ENCODE results near the gene RNF208. TPM values are rescaled to one million over a fixed set of nuclear protein-coding genes. Genes with fewer than 3 reads are reported as not detected.

RNF208 gene
- total and polyA plus RNA-seq, 2 of the 4 experiments (the other 2 are of a cell fraction) = 1.2 TPM; not detected in 1

GRCh38 chr9:137185921-137186320, 36.1 kb downstream of the RNF208 start:
- peaks cover 16% of the 10 kb centered on the region for H3K4me1 ChIP-seq (ENCODE audit: control insufficient read depth, insufficient read depth, low read length)
- dilution Hi-C loops (cut with HindIII; ENCODE audit: low sequenced_read_pairs, unreplicated experiment) = no loop called here
- no peak overlapping the region for H2AFZ ChIP-seq (replicated peaks; ENCODE audit: low read length, poor library complexity)
- H3K27ac ChIP-seq (ENCODE audit: insufficient read depth, low read length) = no peak overlapping the region
- ATAC-seq (ENCODE audit: low read depth) (no peak), DNase-seq (no peak)
- no peak overlapping the region for H2BK120ac ChIP-seq (ENCODE audit: low read depth, low read length)
- H3K56ac ChIP-seq (ENCODE audit: extremely low read depth, insufficient read depth, low read length) = no peak overlapping the region
- H3K9me1 ChIP-seq (ENCODE audit: insufficient read depth, low read length) = no peaks in the 10 kb centered on the region
- H3K9me3 ChIP-seq (ENCODE audit: control insufficient read depth, insufficient read depth, low read length) = no peaks in the 10 kb centered on the region
- ChIA-PET CTCF (no interaction called here), POLR2A (ENCODE audit: unreplicated experiment) (no interaction called here)
- H4K20me1 ChIP-seq (ENCODE audit: insufficient read depth, low read length) = peaks cover 17% of the 10 kb centered on the region; the same call in 1 of the 2 replicates
- H3K4me3 ChIP-seq (ENCODE audit: insufficient read depth, low read depth, low read length) = no peak overlapping the region
- H2BK20ac ChIP-seq (ENCODE audit: low read depth, low read length) = no peak overlapping the region
- H4K8ac ChIP-seq (ENCODE audit: low read depth in 2 of 2, low read length in 2 of 2) = no peak overlapping the region
- no peak overlapping the region for H3K9ac ChIP-seq (ENCODE audit: low read depth, low read length)
- no peak overlapping the region for H3K18ac ChIP-seq (ENCODE audit: low read depth, low read length)
- H3K14ac ChIP-seq (replicated peaks; ENCODE audit: low read depth, low read length) = no peak overlapping the region
- no TSS peak for BruUV-seq (replicated peaks)
- peaks cover 5 to 47% of the 10 kb centered on the region in 2 experiments for H3K79me1 ChIP-seq (ENCODE audit: low read depth in 1 of 2, low read length in 2 of 2)
- H2BK5ac ChIP-seq (ENCODE audit: low read depth, low read length, poor library complexity, severe bottlenecking) = no peak overlapping the region
- no peak overlapping the region for H3K4ac ChIP-seq (ENCODE audit: low read depth, low read length)
- H2AK9ac ChIP-seq (replicated peaks; ENCODE audit: low read depth, low read length, poor library complexity) = no peak overlapping the region
- intact Hi-C loops (cut with micrococcal nuclease) = no loop called here
- no peaks in the 10 kb centered on the region for H3K27me3 ChIP-seq (ENCODE audit: control insufficient read depth, insufficient read depth, low read length)
- no peak overlapping the region for H3K23ac ChIP-seq (ENCODE audit: low read depth, low read length)
- H2BK15ac ChIP-seq (ENCODE audit: low read depth, low read length) = no peak overlapping the region
- H2AK5ac ChIP-seq (ENCODE audit: low read depth, low read length) = no peak overlapping the region
- H4K91ac ChIP-seq (ENCODE audit: insufficient read depth, low read depth, low read length) = no peak overlapping the region
- peaks cover 59% of the 10 kb centered on the region for H3K36me3 ChIP-seq (ENCODE audit: control insufficient read depth, insufficient read depth, low read length)
- H4K5ac ChIP-seq (ENCODE audit: low read depth, low read length) = no peak overlapping the region
- no peak overlapping the region for H3K4me2 ChIP-seq (ENCODE audit: low read depth, low read length)
- in situ Hi-C loops (cut with MboI; ENCODE audit: low sequenced_read_pairs) = no loop called here
- WGBS, 2 experiments (ENCODE audit: extremely low coverage in 2 of 2, insufficient read length in 1 of 2) = 100% methylated on average over 10 of the region's 19 CpGs; no CpG with 5 or more reads in 1 of the 2 experiments
- TF ChIP-seq NFE2L2 (IDR thresholded peaks at IDR 0.05; ENCODE audit: low read depth, low read length) (no peak), CTCF (conservative IDR thresholded peaks at IDR 0.05; ENCODE audit: low read depth, low read length) (no peak), POLR2A (IDR thresholded peaks at IDR 0.05; ENCODE audit: low read depth, low read length) (no peak), RCOR1 (IDR thresholded peaks at IDR 0.05; ENCODE audit: insufficient replicate concordance, low read length) (no peak), MXI1 (IDR thresholded peaks at IDR 0.05; ENCODE audit: borderline replicate concordance, low read depth, low read length) (no peak), BHLHE40 (IDR thresholded peaks at IDR 0.05; ENCODE audit: low read depth, low read length) (no peak), MAFK (IDR thresholded peaks at IDR 0.05; ENCODE audit: low read depth, low read length) (no peak), CHD1 (IDR thresholded peaks at IDR 0.05; ENCODE audit: low read depth, low read length) (no peak), RAD21 (IDR thresholded peaks at IDR 0.05; ENCODE audit: low read length) (no peak), CEBPB (IDR thresholded peaks at IDR 0.05; ENCODE audit: low read depth, low read length) (no peak), ELK1 (IDR thresholded peaks at IDR 0.05; ENCODE audit: borderline replicate concordance, low read depth, low read length) (no peak), SMC3 (IDR thresholded peaks at IDR 0.05; ENCODE audit: low read depth, low read length) (no peak), RFX5 (IDR thresholded peaks at IDR 0.05; ENCODE audit: low read depth, low read length) (no peak)
